Brain microvascular endothelial cell (primary cell): ENCODE results near the gene TIMM50.

Experiments used
- DNase-seq: peaks from one replicate; pipeline ENCODE4 v3.0.0-alpha.2; 2020
- H3K27ac ChIP-seq: fragments of 250-450 bp; sonication (Bioruptor Pico); 2 replicates; pipeline ENCODE4 v1.5.1; 2020; ENCODE audit warnings: mild to moderate bottlenecking, moderate library complexity
- H3K27me3 ChIP-seq: fragments of 250-450 bp; sonication (Bioruptor Pico); replicated peaks from 2 replicates; pipeline ENCODE4 v1.5.1; 2020; ENCODE audit warnings: mild to moderate bottlenecking
- H3K36me3 ChIP-seq: fragments of 250-450 bp; sonication (Bioruptor Pico); replicated peaks from 2 replicates; pipeline ENCODE4 v1.5.1; 2020; ENCODE audit warnings: mild to moderate bottlenecking
- H3K4me3 ChIP-seq: 2 replicates; pipeline ENCODE4 v1.5.1; 2011; ENCODE audit warnings: low read depth, mild to moderate bottlenecking, control low read depth, low read length, moderate library complexity
- in situ Hi-C: cut with HindIII; loops from 2 replicates; pipeline ENCODE4 v1.10.0; 2017; ENCODE audit warnings: low sequenced_read_pairs, low pct_ligation_motif_present
- TF ChIP-seq, protein P1 (sequence below): IDR thresholded peaks from 2 replicates; pipeline ENCODE4 v1.5.1; 2011; ENCODE audit warnings: low read depth, mild to moderate bottlenecking, moderate library complexity, low read length, control low read depth, inconsistent platforms; ENCODE audit errors: missing control alignments

Gene TIMM50

DNA sequence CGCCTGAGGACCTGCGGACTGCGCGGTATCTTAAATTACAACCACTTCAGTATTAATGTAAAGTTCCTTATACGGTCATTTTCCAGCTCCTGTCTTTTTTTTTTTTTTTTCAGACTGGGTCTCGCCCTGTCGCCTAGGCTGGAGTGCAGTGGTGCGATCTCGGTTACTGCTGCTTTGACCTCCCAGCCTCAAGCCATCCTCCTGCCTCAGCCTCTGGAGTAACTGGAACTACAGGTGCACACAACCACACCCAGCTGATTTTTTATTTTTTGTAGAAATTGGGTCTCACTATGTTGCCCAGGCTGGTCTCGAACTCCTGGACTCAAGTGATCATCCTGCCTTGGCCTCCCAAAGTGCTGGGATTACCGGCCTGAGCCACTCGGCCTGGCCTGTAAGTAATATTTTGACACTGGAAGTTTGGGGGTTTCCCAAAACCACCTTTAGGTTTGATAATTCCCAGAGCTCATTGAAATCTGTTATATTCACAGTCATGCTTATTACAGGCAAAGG lies 52.4 kb downstream of the TIMM50 start:
- H3K27ac ChIP-seq, result no peak overlapping the region
- H3K36me3 ChIP-seq, result no peaks in the 10 kb centered on the region
- H3K4me3 ChIP-seq, result no peak overlapping the region
- in situ Hi-C loops, result no loop called here
- H3K27me3 ChIP-seq, result no peaks in the 10 kb centered on the region
- DNase-seq, result no peak
- TF ChIP-seq, protein P1, sequence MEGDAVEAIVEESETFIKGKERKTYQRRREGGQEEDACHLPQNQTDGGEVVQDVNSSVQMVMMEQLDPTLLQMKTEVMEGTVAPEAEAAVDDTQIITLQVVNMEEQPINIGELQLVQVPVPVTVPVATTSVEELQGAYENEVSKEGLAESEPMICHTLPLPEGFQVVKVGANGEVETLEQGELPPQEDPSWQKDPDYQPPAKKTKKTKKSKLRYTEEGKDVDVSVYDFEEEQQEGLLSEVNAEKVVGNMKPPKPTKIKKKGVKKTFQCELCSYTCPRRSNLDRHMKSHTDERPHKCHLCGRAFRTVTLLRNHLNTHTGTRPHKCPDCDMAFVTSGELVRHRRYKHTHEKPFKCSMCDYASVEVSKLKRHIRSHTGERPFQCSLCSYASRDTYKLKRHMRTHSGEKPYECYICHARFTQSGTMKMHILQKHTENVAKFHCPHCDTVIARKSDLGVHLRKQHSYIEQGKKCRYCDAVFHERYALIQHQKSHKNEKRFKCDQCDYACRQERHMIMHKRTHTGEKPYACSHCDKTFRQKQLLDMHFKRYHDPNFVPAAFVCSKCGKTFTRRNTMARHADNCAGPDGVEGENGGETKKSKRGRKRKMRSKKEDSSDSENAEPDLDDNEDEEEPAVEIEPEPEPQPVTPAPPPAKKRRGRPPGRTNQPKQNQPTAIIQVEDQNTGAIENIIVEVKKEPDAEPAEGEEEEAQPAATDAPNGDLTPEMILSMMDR, result no peak

DNA sequence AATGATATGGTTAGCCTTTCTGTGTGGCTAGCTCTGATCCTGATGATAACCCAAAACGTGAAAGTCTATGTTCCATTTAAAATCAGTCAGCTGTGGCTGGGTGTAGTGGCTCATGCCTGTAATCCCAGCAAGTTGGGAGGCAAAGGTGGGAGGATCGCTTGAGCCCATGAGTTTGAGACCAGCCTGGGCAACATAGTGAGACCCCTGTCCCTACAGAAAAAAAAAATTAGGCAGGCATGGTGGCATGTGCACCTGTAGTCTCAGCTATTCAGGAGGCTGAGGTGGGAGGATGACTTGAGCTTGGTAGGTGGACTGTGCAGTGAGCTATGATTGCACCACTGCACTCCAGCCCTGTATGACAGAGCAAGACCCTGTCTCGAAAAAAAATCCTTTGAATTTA lies 53.2 kb downstream of the TIMM50 start:
- no peak for DNase-seq
- H3K27me3 ChIP-seq, result no peaks in the 10 kb centered on the region
- in situ Hi-C loops, result no loop called here
- no peak overlapping the region for H3K4me3 ChIP-seq
- H3K36me3 ChIP-seq, result no peaks in the 10 kb centered on the region
- TF ChIP-seq, protein P1, result no peak
- no peak overlapping the region for H3K27ac ChIP-seq

DNA sequence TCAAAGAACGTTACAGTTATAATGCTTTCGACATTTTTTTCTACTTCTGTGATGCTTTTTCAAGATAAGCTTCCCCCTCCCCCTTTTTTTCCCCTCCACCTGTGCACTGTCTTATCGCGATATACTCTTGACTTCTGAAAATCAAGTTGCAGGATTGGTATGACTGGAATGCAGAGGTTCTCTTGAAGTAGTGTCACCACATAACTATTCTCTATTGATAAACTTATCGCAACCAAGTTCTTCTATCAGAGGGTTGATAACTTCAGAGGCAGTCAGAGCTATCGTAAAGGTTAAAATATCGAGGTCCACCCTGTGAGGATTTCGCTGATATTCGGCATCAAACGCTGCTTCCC lies 58.5 kb downstream of the TIMM50 start:
- in situ Hi-C loops, result no loop called here
- no peak for DNase-seq
- TF ChIP-seq, protein P1, result no peak
- peak overlapping the region; percentile 86 for H3K4me3 ChIP-seq
- H3K36me3 ChIP-seq, result no peaks in the 10 kb centered on the region
- no peaks in the 10 kb centered on the region for H3K27me3 ChIP-seq
- H3K27ac ChIP-seq, result peak overlapping the region; percentile 60

DNA sequence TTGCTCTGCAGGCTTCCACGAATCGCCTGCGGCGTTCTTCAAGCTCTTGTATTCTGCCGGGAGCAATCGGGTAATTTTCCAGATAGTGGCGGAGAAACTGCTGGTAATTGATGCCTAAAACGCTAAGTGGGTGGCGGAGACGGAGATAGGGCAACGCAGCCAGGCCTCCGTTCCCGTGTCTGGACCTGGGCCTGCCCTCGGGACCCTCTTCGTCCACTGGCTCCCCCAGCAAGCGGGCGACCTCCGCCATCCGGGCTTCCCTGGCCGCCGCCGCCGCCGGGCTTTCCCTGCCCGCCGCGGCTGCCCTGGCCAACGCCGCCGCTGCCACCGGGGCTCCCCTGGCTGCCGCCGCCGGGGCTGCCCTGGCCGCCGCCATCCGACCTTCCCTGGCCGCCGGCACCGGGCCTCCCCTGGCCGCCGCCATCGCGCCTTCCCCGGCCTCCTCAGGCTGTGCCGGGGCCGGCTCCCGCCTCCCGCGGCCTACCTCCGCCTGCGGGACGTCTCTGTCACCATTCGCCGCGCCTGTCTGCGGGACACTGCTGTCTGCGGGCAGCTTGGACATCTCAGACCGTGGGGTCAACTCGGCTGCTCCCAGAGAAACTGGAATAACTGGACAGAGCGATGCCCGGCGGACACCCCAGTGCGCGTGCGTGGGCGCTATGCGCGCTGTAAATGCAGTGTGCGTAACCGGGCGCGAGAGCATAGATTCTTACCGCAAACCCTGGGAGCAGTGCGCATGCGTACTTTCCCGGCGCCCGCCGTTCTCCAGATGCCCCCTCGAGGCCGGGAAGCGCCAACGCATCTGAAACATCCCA lies 59.1 kb downstream of the TIMM50 start, which contains the start of gene EID2:
EID2 (minus strand) TSS at position 644 of the 815 bp plus-strand sequence; CDS start at position 562, 82 bp downstream.
- Histone ChIP-seq H3K36me3 (no peaks in the 10 kb centered on the region), H3K4me3 (peak within 1 kb of the TSS; percentile 86), H3K27me3 (no peaks in the 10 kb centered on the region), H3K27ac (peak within 1 kb of the TSS; percentile 60)
- TF ChIP-seq, protein P1, result peak; percentile 88
- peak; percentile 87 for DNase-seq
- in situ Hi-C loops, result no loop called here

DNA sequence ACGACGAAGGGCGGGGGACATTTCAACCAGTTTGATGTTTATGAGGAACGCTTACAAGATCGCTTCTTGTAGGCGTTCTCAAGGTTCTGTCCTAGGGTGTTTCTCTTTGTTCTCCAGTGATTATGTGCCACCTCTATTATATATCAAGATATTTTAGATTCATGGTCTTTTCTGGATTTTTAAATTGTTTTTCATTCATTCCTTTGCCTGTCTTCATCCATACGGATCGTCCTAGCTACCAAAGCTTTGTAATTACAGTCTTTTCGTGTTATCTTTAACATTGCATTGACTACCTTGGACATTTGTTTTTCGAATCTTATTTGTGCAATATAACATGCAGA lies 59.7 kb downstream of the TIMM50 start:
- in situ Hi-C loops, result no loop called here
- Histone ChIP-seq H3K4me3 (peak overlapping the region; percentile 17), H3K27me3 (no peaks in the 10 kb centered on the region), H3K27ac (no peak overlapping the region), H3K36me3 (no peaks in the 10 kb centered on the region)
- TF ChIP-seq, protein P1, result no peak
- no peak for DNase-seq
